Muscle of leg (tissue), 11 donors: ENCODE results near the gene MGAM2. TPM values are rescaled to one million over a fixed set of nuclear protein-coding genes. Genes with fewer than 3 reads are reported as not detected.

ENCODE experiments used
- DNase-seq: peaks from one replicate; pipeline ENCODE4 v3.0.0; 2013
- H3K27ac ChIP-seq: one replicate; pipeline ENCODE4 v1.5.1; 2013; ENCODE audit warnings: mild to moderate bottlenecking, low read length, control low read depth
- H3K27me3 ChIP-seq: one replicate; pipeline ENCODE4 v1.6.1; 2013; ENCODE audit warnings: low read length; ENCODE audit not compliant: control insufficient read depth, insufficient read depth
- H3K36me3 ChIP-seq: one replicate; pipeline ENCODE4 v1.6.1; 2013; ENCODE audit warnings: low read length; ENCODE audit not compliant: control insufficient read depth, insufficient read depth
- H3K4me1 ChIP-seq: one replicate; pipeline ENCODE4 v1.6.1; 2013; ENCODE audit warnings: low read length; ENCODE audit not compliant: control insufficient read depth, insufficient read depth
- H3K4me3 ChIP-seq: one replicate; pipeline ENCODE4 v1.5.1; 2013; ENCODE audit warnings: low read length, control low read depth
- H3K9me3 ChIP-seq: replicated peaks from 2 replicates; pipeline ENCODE4 v1.6.1; 2013; ENCODE audit warnings: low read depth, low read length; ENCODE audit not compliant: control insufficient read depth
- WGBS: methylation state at CpG from one replicate; pipeline ENCODE4 v1.1.5; 2013; ENCODE audit warnings: missing lambda C conversion rate; ENCODE audit not compliant: insufficient coverage; 5-methylcytosine and 5-hydroxymethylcytosine counted together
- polyA plus RNA-seq, 8 donors: library from polyadenylated mRNA; unstranded; fragments of 120-200 nt; gene quantifications; one replicate each; pipeline versions ENCODE4 v1.2.1 to v1.2.3, GENCODE V29; 2013; ENCODE audit warnings: inconsistent platforms in 1 of 8, low replicate concordance in 1 of 8; ENCODE audit not compliant: insufficient read length in 8 of 8, insufficient read depth in 1 of 8
- total RNA-seq: library from RNA; stranded (reverse); fragments of 120-200 nt; gene quantifications from one replicate; pipeline ENCODE4 v1.2.4, GENCODE V29; 2013

The MGAM2 gene
- total and polyA plus RNA-seq, 9 donors, result under 0.01 to 2.1 (median 0.06) TPM; not detected in 1

- no peaks in the 10 kb centered on the region for H3K27me3 ChIP-seq
- WGBS, result no CpG with 5 or more reads among the region's 2 CpGs
These were observed 29.0 kb downstream of the MGAM2 start for GRCh38 chr7:142140401-142140959.

GRCh38 chr7:142142702-142143101 is 31.2 kb downstream of the MGAM2 start:
- Histone ChIP-seq H3K4me3 (no peak overlapping the region), H3K27ac (no peak overlapping the region), H3K27me3 (no peaks in the 10 kb centered on the region), H3K36me3 (no peaks in the 10 kb centered on the region), H3K9me3 (no peaks in the 10 kb centered on the region), H3K4me1 (no peaks in the 10 kb centered on the region)
- 96% methylated on average over 5 of the region's 8 CpGs for WGBS
- DNase-seq, result no peak

More at GRCh38 chr7:142140401-142140959, 29.0 kb downstream of the MGAM2 start:
- Histone ChIP-seq H3K36me3 (no peaks in the 10 kb centered on the region), H3K9me3 (no peaks in the 10 kb centered on the region), H3K4me3 (no peak overlapping the region), H3K4me1 (no peaks in the 10 kb centered on the region), H3K27ac (no peak overlapping the region)
- DNase-seq, result no peak

GRCh38 chr7:142146124-142146523 is 34.6 kb downstream of the MGAM2 start:
- no peaks in the 10 kb centered on the region for H3K9me3 ChIP-seq

GRCh38 chr7:142150356-142150755 is 38.8 kb downstream of the MGAM2 start:
- Histone ChIP-seq H3K9me3 (no peaks in the 10 kb centered on the region), H3K4me3 (no peak overlapping the region), H3K36me3 (no peaks in the 10 kb centered on the region), H3K27me3 (no peaks in the 10 kb centered on the region), H3K4me1 (no peaks in the 10 kb centered on the region), H3K27ac (no peak overlapping the region)
- WGBS, result no CpG with 5 or more reads among the region's 1 CpG
- no peak for DNase-seq

More at GRCh38 chr7:142146124-142146523, 34.6 kb downstream of the MGAM2 start:
- 67% methylated on average over 1 of the region's 2 CpGs for WGBS
- no peak for DNase-seq
- Histone ChIP-seq H3K4me3 (no peak overlapping the region), H3K36me3 (no peaks in the 10 kb centered on the region), H3K4me1 (no peaks in the 10 kb centered on the region), H3K27me3 (no peaks in the 10 kb centered on the region), H3K27ac (no peak overlapping the region)

- Histone ChIP-seq H3K36me3 (no peaks in the 10 kb centered on the region), H3K4me1 (no peaks in the 10 kb centered on the region), H3K27ac (no peak overlapping the region), H3K9me3 (no peaks in the 10 kb centered on the region), H3K27me3 (no peaks in the 10 kb centered on the region), H3K4me3 (no peak overlapping the region)
- WGBS, result 100% methylated on average over 1 of the region's 2 CpGs
- no peak for DNase-seq
These were observed 39.4 kb downstream of the MGAM2 start for GRCh38 chr7:142150869-142151268.

GRCh38 chr7:142152076-142152475 is 40.6 kb downstream of the MGAM2 start:
- Histone ChIP-seq H3K4me3 (no peak overlapping the region), H3K9me3 (no peaks in the 10 kb centered on the region), H3K27ac (no peak overlapping the region), H3K36me3 (no peaks in the 10 kb centered on the region), H3K4me1 (no peaks in the 10 kb centered on the region), H3K27me3 (no peaks in the 10 kb centered on the region)
- WGBS, result no CpG with 5 or more reads among the region's 1 CpG
- no peak for DNase-seq

- DNase-seq, result no peak
- no peaks in the 10 kb centered on the region for H3K9me3 ChIP-seq
- H3K4me3 ChIP-seq, result no peak overlapping the region
- no CpG with 5 or more reads among the region's 4 CpGs for WGBS
- no peak overlapping the region for H3K27ac ChIP-seq
- no peaks in the 10 kb centered on the region for H3K27me3 ChIP-seq
- H3K36me3 ChIP-seq, result no peaks in the 10 kb centered on the region
- no peaks in the 10 kb centered on the region for H3K4me1 ChIP-seq
These were observed 41.9 kb downstream of the MGAM2 start for GRCh38 chr7:142153400-142153799.

- WGBS, result 33% methylated on average over 2 of the region's 2 CpGs
- H3K27me3 ChIP-seq, result no peaks in the 10 kb centered on the region
- no peak for DNase-seq
- no peaks in the 10 kb centered on the region for H3K4me1 ChIP-seq
- H3K36me3 ChIP-seq, result no peaks in the 10 kb centered on the region
- H3K9me3 ChIP-seq, result no peaks in the 10 kb centered on the region
- no peak overlapping the region for H3K4me3 ChIP-seq
- H3K27ac ChIP-seq, result no peak overlapping the region
These were observed 47.4 kb downstream of the MGAM2 start for GRCh38 chr7:142158736-142159496.

GRCh38 chr7:142161921-142162320 is 50.4 kb downstream of the MGAM2 start:
- WGBS, result no CpG with 5 or more reads among the region's 1 CpG
- DNase-seq, result no peak

GRCh38 chr7:142168746-142169145 is 57.2 kb downstream of the MGAM2 start:
- WGBS, result no CpG with 5 or more reads among the region's 2 CpGs
- no peaks in the 10 kb centered on the region for H3K36me3 ChIP-seq
- no peaks in the 10 kb centered on the region for H3K27me3 ChIP-seq
- no peak overlapping the region for H3K4me3 ChIP-seq
- H3K4me1 ChIP-seq, result no peaks in the 10 kb centered on the region
- peaks cover 2% of the 10 kb centered on the region for H3K9me3 ChIP-seq
- H3K27ac ChIP-seq, result no peak overlapping the region
- DNase-seq, result no peak

More at GRCh38 chr7:142161921-142162320, 50.4 kb downstream of the MGAM2 start:
- no peak overlapping the region for H3K27ac ChIP-seq
- no peak overlapping the region for H3K4me3 ChIP-seq
- H3K9me3 ChIP-seq, result no peaks in the 10 kb centered on the region
- no peaks in the 10 kb centered on the region for H3K4me1 ChIP-seq
- H3K36me3 ChIP-seq, result no peaks in the 10 kb centered on the region
- no peaks in the 10 kb centered on the region for H3K27me3 ChIP-seq
